A673 (cell line): Measurements from ENCODE around the gene DCUN1D3. TPM values are rescaled to one million over a fixed set of nuclear protein-coding genes. Genes with fewer than 3 reads are reported as not detected.
"Not testable (repeated sequence)": the region's sequence is repeated elsewhere in the genome, so short reads cannot be mapped to it uniquely, and the experiment has no call there.

Source experiments
- BruUV-seq: library from RNA; stranded (reverse); fragments of 400-500 nt; replicated peaks from 2 replicates; lab custom pipeline; 2021; lab: Mats Ljungman, UMichigan
- CTCF ChIA-PET: fragments of 300-600 bp; sonication (Branson Sonifier 250); formaldehyde crosslinking; loops from one replicate; lab custom pipeline; 2022; ENCODE audit warnings: antibody characterized with exemption; lab: Charles Lee
- POLR2A ChIA-PET: fragments of 300-600 bp; sonication (Branson Sonifier 250); formaldehyde crosslinking; loops from one replicate; lab custom pipeline; 2022; ENCODE audit warnings: antibody characterized with exemption; ENCODE audit not compliant: low non-redundant PET; lab: Charles Lee
- DNase-seq: peaks from one replicate; pipeline ENCODE4 v3.0.0-alpha.2; 2015; ENCODE audit warnings: low spot score
- H3K27ac ChIP-seq: fragments of 200-600 bp; sonication (generic); 2 replicates; pipeline ENCODE4 v1.5.1; 2016; ENCODE audit warnings: mixed run types, low read depth, mild to moderate bottlenecking, mixed read lengths, antibody characterized with exemption, low read length; ENCODE audit not compliant: poor library complexity, severe bottlenecking
- H3K27me3 ChIP-seq: fragments of 200-600 bp; sonication (generic); replicated peaks from 2 replicates; pipeline ENCODE4 v1.6.1; 2017; ENCODE audit warnings: mixed run types, low read depth, mild to moderate bottlenecking, mixed read lengths, antibody characterized with exemption, low read length; ENCODE audit not compliant: insufficient read depth, poor library complexity
- H3K36me3 ChIP-seq: fragments of 200-600 bp; sonication (generic); 2 replicates; pipeline ENCODE4 v1.6.1; 2016; ENCODE audit warnings: mixed run types, mild to moderate bottlenecking, mixed read lengths, antibody characterized with exemption, low read length; ENCODE audit not compliant: insufficient read depth, poor library complexity, severe bottlenecking
- H3K4me1 ChIP-seq: fragments of 200-600 bp; sonication (generic); 2 replicates; pipeline ENCODE4 v1.6.1; 2017; ENCODE audit warnings: mixed run types, mild to moderate bottlenecking, mixed read lengths, antibody characterized with exemption, low read length; ENCODE audit not compliant: insufficient read depth, poor library complexity, severe bottlenecking
- H3K4me3 ChIP-seq: fragments of 200-600 bp; sonication (generic); 2 replicates; pipeline ENCODE4 v1.5.1; 2016; ENCODE audit warnings: low read depth, mixed run types, mild to moderate bottlenecking, mixed read lengths, low read length; ENCODE audit not compliant: poor library complexity, severe bottlenecking
- H3K9me3 ChIP-seq: fragments of 200-600 bp; sonication (generic); 2 replicates; pipeline ENCODE4 v1.6.1; 2016; ENCODE audit warnings: mixed run types, low read depth, mild to moderate bottlenecking, mixed read lengths, antibody characterized with exemption, low read length; ENCODE audit not compliant: poor library complexity, severe bottlenecking
- EZH2 ChIP-seq: fragments of 200-600 bp; sonication (generic); IDR thresholded peaks from 2 replicates; pipeline ENCODE4 v1.6.1; 2017; ENCODE audit warnings: borderline replicate concordance, low read depth, mild to moderate bottlenecking, mixed read lengths, antibody characterized with exemption, low read length; ENCODE audit not compliant: poor library complexity, severe bottlenecking
- intact Hi-C: fragments of 100-400 bp; cut with micrococcal nuclease; formaldehyde crosslinking; loops from one replicate; pipeline ENCODE4 v1.10.0; 2022; ENCODE audit not compliant: unreplicated experiment
- total RNA-seq: library from RNA; stranded (reverse); gene quantifications from 2 replicates; pipeline ENCODE4 v1.2.3, GENCODE V29; 2021
- TF ChIP-seq, protein P1 (sequence below): fragments of 300-800, 200-600 bp; sonication (generic); conservative IDR thresholded peaks from 2 replicates; pipeline ENCODE4 v1.5.1; 2017; ENCODE audit warnings: low read depth, mild to moderate bottlenecking, antibody characterized with exemption, low read length, moderate library complexity, mixed read lengths

Gene DCUN1D3
- total RNA-seq, 1 experiment from 2014 or later = 12.4 TPM

DNA sequence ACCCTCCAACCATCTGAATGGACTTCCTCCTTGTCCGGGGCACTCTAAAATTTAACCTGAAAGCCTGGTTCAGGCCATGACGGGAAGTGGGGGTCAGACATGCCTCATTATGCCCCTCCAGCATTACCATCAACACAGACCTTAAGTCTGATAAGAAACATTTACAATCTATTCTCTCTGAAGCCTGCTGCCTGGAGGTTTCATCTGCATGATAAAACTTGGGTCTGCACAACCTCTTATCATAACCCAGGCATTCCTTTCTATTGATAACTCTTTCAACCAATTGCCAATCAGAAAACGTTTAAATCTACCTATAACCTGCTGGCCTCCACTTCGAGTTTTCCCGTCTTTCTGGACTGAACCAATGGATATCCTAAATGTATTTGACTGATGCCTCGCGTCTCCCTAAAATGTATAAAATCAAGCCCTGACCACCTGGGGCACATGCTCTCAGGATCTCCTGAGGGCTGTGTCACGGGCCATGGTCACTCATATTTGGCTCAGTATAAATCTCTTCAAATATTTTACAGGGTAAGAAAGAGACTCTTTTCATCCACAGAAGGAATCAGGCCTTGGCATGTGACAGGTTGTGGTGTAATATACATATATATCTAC lies 46.0 kb upstream of the DCUN1D3 start:
- no peak for DNase-seq
- BruUV-seq = no TSS peak
- Histone ChIP-seq H3K9me3 (no peaks in the 10 kb centered on the region), H3K36me3 (no peaks in the 10 kb centered on the region), H3K27me3 (no peaks in the 10 kb centered on the region), H3K4me3 (no peak overlapping the region), H3K4me1 (no peaks in the 10 kb centered on the region), H3K27ac (no peak overlapping the region)
- ChIA-PET POLR2A (no interaction called here), CTCF (no interaction called here)
- TF ChIP-seq, protein P1, sequence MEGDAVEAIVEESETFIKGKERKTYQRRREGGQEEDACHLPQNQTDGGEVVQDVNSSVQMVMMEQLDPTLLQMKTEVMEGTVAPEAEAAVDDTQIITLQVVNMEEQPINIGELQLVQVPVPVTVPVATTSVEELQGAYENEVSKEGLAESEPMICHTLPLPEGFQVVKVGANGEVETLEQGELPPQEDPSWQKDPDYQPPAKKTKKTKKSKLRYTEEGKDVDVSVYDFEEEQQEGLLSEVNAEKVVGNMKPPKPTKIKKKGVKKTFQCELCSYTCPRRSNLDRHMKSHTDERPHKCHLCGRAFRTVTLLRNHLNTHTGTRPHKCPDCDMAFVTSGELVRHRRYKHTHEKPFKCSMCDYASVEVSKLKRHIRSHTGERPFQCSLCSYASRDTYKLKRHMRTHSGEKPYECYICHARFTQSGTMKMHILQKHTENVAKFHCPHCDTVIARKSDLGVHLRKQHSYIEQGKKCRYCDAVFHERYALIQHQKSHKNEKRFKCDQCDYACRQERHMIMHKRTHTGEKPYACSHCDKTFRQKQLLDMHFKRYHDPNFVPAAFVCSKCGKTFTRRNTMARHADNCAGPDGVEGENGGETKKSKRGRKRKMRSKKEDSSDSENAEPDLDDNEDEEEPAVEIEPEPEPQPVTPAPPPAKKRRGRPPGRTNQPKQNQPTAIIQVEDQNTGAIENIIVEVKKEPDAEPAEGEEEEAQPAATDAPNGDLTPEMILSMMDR = no peak
- TF ChIP-seq EZH2 = no peak
- intact Hi-C loops = loop anchor here (10.0 kb wide), 1 partner anchor 91 kb away; no protein-coding TSS in a partner anchor

DNA sequence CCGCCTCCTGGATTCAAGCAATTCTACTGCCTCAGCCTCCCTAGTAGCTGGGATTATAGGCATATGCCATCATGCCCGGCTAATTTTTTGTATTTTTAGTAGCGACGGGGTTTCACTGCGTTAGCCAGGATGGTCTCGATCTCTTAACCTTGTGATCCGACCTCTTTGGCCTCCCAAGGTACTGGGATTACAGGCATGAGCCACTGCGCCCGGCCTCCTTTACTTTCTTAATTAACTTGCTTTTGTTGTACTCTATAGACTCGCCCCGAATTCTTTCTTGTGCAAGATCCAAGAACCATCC lies 45.4 kb upstream of the DCUN1D3 start:
- H3K4me3 ChIP-seq, H3K36me3 ChIP-seq, BruUV-seq, H3K27ac ChIP-seq, H3K9me3 ChIP-seq, H3K4me1 ChIP-seq, DNase-seq, POLR2A ChIA-PET, CTCF ChIA-PET, H3K27me3 ChIP-seq: not testable (repeated sequence)
- intact Hi-C loops = loop anchor here (10.0 kb wide), 1 partner anchor 91 kb away; no protein-coding TSS in a partner anchor

DNA sequence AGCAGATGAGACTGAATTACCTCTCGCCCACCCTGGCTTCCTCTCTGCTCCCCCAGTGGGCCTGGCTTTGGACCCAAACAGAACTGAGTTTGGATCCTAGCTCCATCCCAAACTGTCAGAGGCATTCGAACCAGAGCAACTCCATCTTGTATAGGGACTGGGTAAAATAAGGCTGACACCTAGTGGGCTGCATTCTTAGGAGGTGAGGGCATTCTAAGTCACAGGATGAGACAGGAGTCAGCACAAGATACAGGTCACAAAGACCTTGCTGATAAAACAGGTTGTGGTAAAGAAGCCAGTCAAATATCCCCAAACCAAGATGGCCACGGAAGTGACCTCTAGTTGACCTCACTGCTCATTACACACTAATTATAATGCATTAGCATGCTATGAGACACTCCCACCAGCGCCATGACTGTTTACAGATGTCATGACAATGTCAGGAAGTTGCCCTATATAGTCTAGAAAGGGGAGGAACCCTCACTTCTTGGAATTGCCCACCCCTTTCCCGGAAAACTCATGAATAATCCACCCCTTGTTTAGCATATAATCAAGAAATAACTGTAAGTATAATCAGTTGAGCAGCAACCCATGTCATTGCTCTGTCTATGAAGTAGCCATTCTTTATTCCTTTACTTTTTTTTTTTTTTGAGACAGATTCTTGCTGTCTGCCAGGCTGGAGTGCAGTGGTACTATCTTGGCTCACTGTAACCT lies 44.9 kb upstream of the DCUN1D3 start:
- CTCF ChIA-PET = interaction anchor here (0.8 kb wide), 1 partner anchor 94 kb away, joined by 4 read pairs; no protein-coding TSS in a partner anchor
- no TSS peak for BruUV-seq
- no peaks in the 10 kb centered on the region for H3K27me3 ChIP-seq
- H3K9me3 ChIP-seq = no peaks in the 10 kb centered on the region
- DNase-seq = peak; percentile 36
- H3K27ac ChIP-seq = no peak overlapping the region
- TF ChIP-seq, protein P1 = peak; percentile 27; the same call in 1 of the 2 replicates
- TF ChIP-seq EZH2 = no peak
- H3K36me3 ChIP-seq = no peaks in the 10 kb centered on the region
- intact Hi-C loops = loop anchor here (10.0 kb wide), 1 partner anchor 90 kb away; no protein-coding TSS in a partner anchor
- no peaks in the 10 kb centered on the region for H3K4me1 ChIP-seq
- H3K4me3 ChIP-seq = no peak overlapping the region
- POLR2A ChIA-PET = no interaction called here
